Neutrophil (primary cell): ENCODE data around the gene SOWAHA.

Source experiments
- H3K27ac ChIP-seq: fragments of 200-600 bp; sonication (generic); 2 replicates; pipeline ENCODE4 v1.5.1; 2016; ENCODE audit warnings: mild to moderate bottlenecking, moderate library complexity
- H3K27me3 ChIP-seq: fragments of 200-600 bp; sonication (generic); 2 replicates; pipeline ENCODE4 v1.6.0; 2016; ENCODE audit warnings: mild to moderate bottlenecking
- H3K36me3 ChIP-seq: fragments of 200-600 bp; sonication (generic); 2 replicates; pipeline ENCODE4 v1.5.1; 2017
- H3K4me1 ChIP-seq, 2 experiments: fragments of 200-600 bp in 1 of 2; sonication (generic) in 1 of 2; 1 replicate in 1 of 2; 2 replicates in 1 of 2; pipeline versions ENCODE4 v1.5.1 to v1.6.1; 2013 to 2016; ENCODE audit warnings: low read depth in 1 of 2, low read length in 1 of 2, mild to moderate bottlenecking in 1 of 2, moderate library complexity in 1 of 2; ENCODE audit not compliant: control insufficient read depth in 1 of 2, insufficient read depth in 1 of 2
- H3K4me3 ChIP-seq, 2 experiments: fragments of 200-600 bp in 1 of 2; sonication (generic) in 1 of 2; 1 replicate in 1 of 2; 2 replicates in 1 of 2; pipeline ENCODE4 v1.5.1; 2013 to 2016; ENCODE audit warnings: low read depth in 1 of 2, low read length in 1 of 2, mild to moderate bottlenecking in 1 of 2, moderate library complexity in 1 of 2
- H3K9me3 ChIP-seq: fragments of 200-600 bp; sonication (generic); 2 replicates; pipeline ENCODE4 v1.5.1; 2016
- TF ChIP-seq, protein P1 (sequence below): fragments of 200-600 bp; sonication (generic); IDR thresholded peaks from 2 replicates; pipeline ENCODE4 v1.5.1; 2016; ENCODE audit warnings: antibody characterized with exemption

The SOWAHA gene

DNA sequence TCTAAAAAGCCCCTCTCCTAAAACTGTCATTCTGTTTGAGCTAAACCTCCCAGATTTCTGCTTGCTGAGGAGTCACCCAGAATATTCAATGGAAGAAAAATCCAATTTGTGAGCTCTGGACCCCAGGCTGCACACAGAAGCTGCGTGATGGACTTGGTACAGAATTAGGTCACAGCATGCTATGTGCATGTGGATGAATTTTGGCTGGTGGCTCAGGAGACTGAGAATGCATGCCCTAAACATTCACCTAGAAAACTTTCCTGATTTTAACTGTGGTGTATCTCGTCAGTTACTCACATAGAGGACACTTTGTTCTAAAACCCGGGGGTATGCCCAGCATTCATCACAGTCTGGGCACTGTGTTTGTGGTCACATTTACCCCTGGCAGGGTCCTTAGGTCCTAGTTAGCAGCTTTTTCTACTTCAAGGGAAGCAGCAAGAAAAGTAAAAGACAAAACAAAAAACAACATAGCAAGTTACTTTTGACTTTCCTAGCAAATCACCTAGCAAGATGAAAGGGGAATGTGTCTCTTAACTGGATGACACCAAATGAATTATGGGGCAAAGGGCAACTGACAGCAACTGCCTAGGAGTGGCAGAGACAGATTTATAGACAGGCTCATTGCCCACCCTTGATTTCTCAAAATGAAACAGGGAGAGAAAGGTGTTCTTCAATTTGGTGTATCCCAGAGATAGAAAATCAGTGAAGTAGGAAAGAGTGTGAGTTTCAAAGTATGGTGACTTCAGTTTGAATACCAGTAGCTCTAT, 25.6 kb downstream of the SOWAHA start:
- Histone ChIP-seq H3K36me3 (no peaks in the 10 kb centered on the region), H3K4me1 (no peaks in the 10 kb centered on the region), H3K4me3 (no peak overlapping the region), H3K27ac (no peak overlapping the region), H3K9me3 (no peaks in the 10 kb centered on the region), H3K27me3 (peaks cover 57% of the 10 kb centered on the region)
- TF ChIP-seq, protein P1, sequence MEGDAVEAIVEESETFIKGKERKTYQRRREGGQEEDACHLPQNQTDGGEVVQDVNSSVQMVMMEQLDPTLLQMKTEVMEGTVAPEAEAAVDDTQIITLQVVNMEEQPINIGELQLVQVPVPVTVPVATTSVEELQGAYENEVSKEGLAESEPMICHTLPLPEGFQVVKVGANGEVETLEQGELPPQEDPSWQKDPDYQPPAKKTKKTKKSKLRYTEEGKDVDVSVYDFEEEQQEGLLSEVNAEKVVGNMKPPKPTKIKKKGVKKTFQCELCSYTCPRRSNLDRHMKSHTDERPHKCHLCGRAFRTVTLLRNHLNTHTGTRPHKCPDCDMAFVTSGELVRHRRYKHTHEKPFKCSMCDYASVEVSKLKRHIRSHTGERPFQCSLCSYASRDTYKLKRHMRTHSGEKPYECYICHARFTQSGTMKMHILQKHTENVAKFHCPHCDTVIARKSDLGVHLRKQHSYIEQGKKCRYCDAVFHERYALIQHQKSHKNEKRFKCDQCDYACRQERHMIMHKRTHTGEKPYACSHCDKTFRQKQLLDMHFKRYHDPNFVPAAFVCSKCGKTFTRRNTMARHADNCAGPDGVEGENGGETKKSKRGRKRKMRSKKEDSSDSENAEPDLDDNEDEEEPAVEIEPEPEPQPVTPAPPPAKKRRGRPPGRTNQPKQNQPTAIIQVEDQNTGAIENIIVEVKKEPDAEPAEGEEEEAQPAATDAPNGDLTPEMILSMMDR = no peak

DNA sequence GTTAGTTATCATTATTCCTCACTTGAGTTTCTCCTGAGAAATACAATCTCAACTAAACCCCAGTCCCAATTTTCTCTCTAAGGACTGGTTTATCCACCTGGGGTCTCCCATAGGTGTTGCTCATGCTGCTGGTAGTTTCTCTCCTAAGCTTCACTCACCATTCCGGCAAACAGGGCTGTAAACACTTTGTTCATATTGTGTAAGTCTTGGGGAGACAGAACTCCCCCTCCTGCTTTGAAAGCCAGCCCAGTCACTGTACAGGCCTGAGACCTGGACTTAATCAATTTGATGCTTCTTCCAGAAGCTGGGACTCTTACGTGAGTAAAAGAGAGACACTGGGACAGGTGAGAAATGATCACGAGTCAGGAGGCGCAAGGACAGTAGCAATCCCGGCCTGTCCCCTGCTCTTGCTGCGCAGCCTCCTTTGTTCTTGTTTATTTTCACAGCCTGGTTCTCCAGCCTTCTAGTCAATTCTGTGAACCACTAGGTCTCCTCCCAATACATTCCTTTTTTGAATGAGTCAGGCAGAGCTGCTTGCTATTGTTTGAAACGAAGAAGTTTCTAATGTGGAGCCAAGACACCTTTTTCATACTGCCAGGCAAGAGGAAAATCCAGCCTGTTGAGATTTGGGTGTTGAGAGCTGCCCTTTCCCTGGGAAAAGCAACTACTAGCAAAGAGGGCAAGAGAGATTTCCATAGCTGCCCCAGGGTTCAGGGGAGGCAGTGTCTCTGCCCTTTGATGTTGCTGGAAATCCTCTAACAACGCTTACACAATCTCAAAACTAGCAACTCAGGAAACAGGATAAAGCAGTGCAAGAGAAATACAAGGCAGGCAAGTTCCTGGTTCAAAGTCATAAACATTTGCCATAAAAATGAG, 26.6 kb downstream of the SOWAHA start:
- H3K4me1 ChIP-seq = no peaks in the 10 kb centered on the region
- peaks cover 50% of the 10 kb centered on the region for H3K27me3 ChIP-seq
- no peaks in the 10 kb centered on the region for H3K9me3 ChIP-seq

DNA sequence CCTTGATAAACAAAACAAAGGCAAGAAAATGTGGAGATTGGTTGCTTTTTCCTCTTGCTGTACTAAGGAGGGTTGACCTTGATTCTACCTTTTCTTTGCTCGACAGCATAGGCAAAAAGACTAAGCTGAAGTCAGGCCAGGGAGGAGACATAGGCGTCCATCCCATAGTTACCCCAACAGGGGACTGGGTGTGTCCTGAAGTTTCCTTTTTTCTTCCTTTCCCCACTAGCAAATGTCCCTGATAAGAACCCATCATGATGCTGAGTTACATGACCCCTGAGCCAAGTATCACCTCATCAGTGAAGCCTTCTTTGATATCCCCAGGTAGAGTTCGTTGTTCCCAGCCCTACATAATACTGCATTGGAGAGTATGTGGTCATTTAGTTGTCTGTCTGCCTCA, 27.2 kb downstream of the SOWAHA start:
- Histone ChIP-seq H3K4me3 (no peak overlapping the region), H3K27me3 (peaks cover 44% of the 10 kb centered on the region), H3K36me3 (no peaks in the 10 kb centered on the region), H3K4me1 (no peaks in the 10 kb centered on the region), H3K27ac (no peak overlapping the region), H3K9me3 (no peaks in the 10 kb centered on the region)
- TF ChIP-seq, protein P1 = no peak

More for the DNA sequence above, 26.6 kb downstream of the SOWAHA start:
- Histone ChIP-seq H3K4me3 (no peak overlapping the region), H3K27ac (no peak overlapping the region), H3K36me3 (no peaks in the 10 kb centered on the region)
- TF ChIP-seq, protein P1 = no peak

DNA sequence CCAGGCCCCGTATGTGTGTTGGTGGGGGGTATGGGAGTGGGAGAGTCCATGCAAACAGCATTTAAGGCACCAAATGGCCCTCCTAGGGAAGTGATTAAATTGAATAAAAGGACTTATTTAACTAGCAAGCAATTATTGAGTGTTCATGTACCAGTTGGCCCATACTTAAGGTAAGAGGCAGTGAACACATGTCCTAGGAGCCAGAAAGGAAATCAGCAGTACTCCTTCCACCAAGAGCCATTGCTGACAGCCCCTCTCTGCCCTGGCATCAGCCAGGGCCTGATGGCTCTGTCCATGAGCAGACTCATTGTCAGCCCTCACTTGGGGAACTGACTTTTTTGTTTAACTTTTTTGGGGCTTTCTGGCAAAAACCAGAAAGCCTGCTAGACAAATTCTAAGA, 27.8 kb downstream of the SOWAHA start:
- H3K36me3 ChIP-seq = no peaks in the 10 kb centered on the region
- no peak overlapping the region for H3K27ac ChIP-seq
- no peaks in the 10 kb centered on the region for H3K9me3 ChIP-seq
- peaks cover 42% of the 10 kb centered on the region for H3K27me3 ChIP-seq
- TF ChIP-seq, protein P1 = no peak
- no peaks in the 10 kb centered on the region for H3K4me1 ChIP-seq
- no peak overlapping the region for H3K4me3 ChIP-seq

DNA sequence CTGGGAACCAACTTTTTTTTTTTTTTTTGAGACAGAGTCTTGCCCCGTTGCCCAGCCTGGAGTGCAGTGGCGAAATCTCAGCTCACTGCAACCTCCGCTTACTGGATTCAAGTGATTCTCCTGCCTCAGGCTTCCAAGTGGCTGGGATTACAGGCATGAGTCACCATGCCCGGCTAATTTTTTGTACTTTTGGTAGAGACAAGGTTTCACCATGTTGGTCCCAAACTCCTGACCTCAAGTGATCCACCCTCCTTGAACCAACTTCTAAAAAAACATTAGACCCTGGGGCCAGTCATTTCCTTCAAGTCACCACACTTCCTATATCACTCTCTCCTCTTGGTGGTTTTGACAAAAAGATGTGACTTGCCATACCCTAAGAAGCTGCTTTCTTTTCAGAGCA, 28.2 kb downstream of the SOWAHA start:
- TF ChIP-seq, protein P1 = no peak
- no peak overlapping the region for H3K27ac ChIP-seq
- H3K27me3 ChIP-seq = peaks cover 42% of the 10 kb centered on the region
- H3K36me3 ChIP-seq = no peaks in the 10 kb centered on the region
- H3K9me3 ChIP-seq = no peaks in the 10 kb centered on the region
- H3K4me1 ChIP-seq = no peaks in the 10 kb centered on the region
- H3K4me3 ChIP-seq = no peak overlapping the region
